ENCODE data around the gene TNFRSF4. TPM values are rescaled to one million over a fixed set of nuclear protein-coding genes. Genes with fewer than 3 reads are reported as not detected.

The TNFRSF4 gene
- total and polyA plus RNA-seq, 8 donors, result 2.0 to 4.5 (median 3.1) TPM

GRCh38 chr1:1236945-1237873, 23.3 kb upstream of the TNFRSF4 start:
- peaks cover 28 to 58% of the 10 kb centered on the region in 2 donors for H3K27me3 ChIP-seq
- intact Hi-C loops (cut with DNase I), result no loop called here
- DNase-seq, result no peak
- no peak for TF ChIP-seq CTCF (IDR thresholded peaks at IDR 0.05)
- H3K27ac ChIP-seq, result no peak overlapping the region
- ATAC-seq, result no peak
- H3K4me1 ChIP-seq, result peaks cover 5 to 19% of the 10 kb centered on the region in 2 donors
- H3K4me3 ChIP-seq, result no peak overlapping the region
- no peaks in the 10 kb centered on the region for H3K9me3 ChIP-seq
- H3K36me3 ChIP-seq, result peaks cover 0 to 5% of the 10 kb centered on the region in 2 donors

- H3K4me1 ChIP-seq, result peaks cover 5 to 19% of the 10 kb centered on the region in 2 donors
- H3K27me3 ChIP-seq, result peaks cover 28 to 52% of the 10 kb centered on the region in 2 donors
- no peak overlapping the region for H3K4me3 ChIP-seq
- H3K9me3 ChIP-seq, result no peaks in the 10 kb centered on the region
- DNase-seq (no peak), ATAC-seq (no peak)
- no peak for TF ChIP-seq CTCF (IDR thresholded peaks at IDR 0.05)
- peaks cover 0 to 5% of the 10 kb centered on the region in 2 donors for H3K36me3 ChIP-seq
- H3K27ac ChIP-seq, result no peak overlapping the region
- intact Hi-C loops (cut with DNase I), result no loop called here
Observed at GRCh38 chr1:1236176-1236763, 22.3 kb upstream of the TNFRSF4 start.

GRCh38 chr1:1235016-1235744, 21.2 kb upstream of the TNFRSF4 start:
- Histone ChIP-seq H3K27ac (no peak overlapping the region), H3K4me1 (peaks cover 5 to 28% of the 10 kb centered on the region in 2 donors), H3K36me3 (peaks cover 0 to 5% of the 10 kb centered on the region in 2 donors), H3K4me3 (no peak overlapping the region), H3K9me3 (no peaks in the 10 kb centered on the region), H3K27me3 (peaks cover 28 to 41% of the 10 kb centered on the region in 2 donors)
- DNase-seq, result no peak
- no peak for TF ChIP-seq CTCF (IDR thresholded peaks at IDR 0.05)
- intact Hi-C loops (cut with DNase I), result no loop called here
- no peak for ATAC-seq

- H3K36me3 ChIP-seq, result peaks cover 0 to 8% of the 10 kb centered on the region in 2 donors
- no peak overlapping the region for H3K4me3 ChIP-seq
- no peak for TF ChIP-seq CTCF (IDR thresholded peaks at IDR 0.05)
- DNase-seq (no peak), ATAC-seq (no peak)
- no peak overlapping the region for H3K27ac ChIP-seq
- H3K27me3 ChIP-seq, result peaks cover 21 to 32% of the 10 kb centered on the region in 2 donors
- H3K9me3 ChIP-seq, result no peaks in the 10 kb centered on the region
- H3K4me1 ChIP-seq, result peaks cover 5 to 37% of the 10 kb centered on the region in 2 donors
- intact Hi-C loops (cut with DNase I), result no loop called here
Observed at GRCh38 chr1:1234180-1234808, 20.3 kb upstream of the TNFRSF4 start.

Data from left lung (tissue), 10 donors.